SK-N-SH treated with all-trans-retinoic acid at 6 μM for 48 hours (cell line): ENCODE results near the gene ARMC6.

Experiments used
- ATAC-seq: fragments of 200-7000 bp; cut with Tn5 transposase; 3 replicates; pipeline ENCODE4 v1.9.1; 2020; ENCODE audit warnings: mild to moderate bottlenecking, moderate library complexity
- ARNTL ChIP-seq: fragments of 450-650 bp; formaldehyde crosslinking; IDR thresholded peaks from 2 replicates; pipeline ENCODE4 v1.5.0; 2020; ENCODE audit warnings: low read depth, mild to moderate bottlenecking, moderate library complexity, borderline replicate concordance
- BACH2 ChIP-seq: fragments of 250-450 bp; sonication (Bioruptor Pico); IDR thresholded peaks from 2 replicates; pipeline ENCODE4 v1.9.0; 2021; ENCODE audit warnings: mild to moderate bottlenecking, borderline replicate concordance
- CSDC2 ChIP-seq: fragments of 250-450 bp; sonication (Bioruptor Pico); IDR thresholded peaks from 2 replicates; pipeline ENCODE4 v1.5.0; 2020; ENCODE audit warnings: mild to moderate bottlenecking, moderate library complexity
- CSRNP3 ChIP-seq: fragments of 250-450 bp; sonication (Bioruptor Pico); IDR thresholded peaks from 2 replicates; pipeline ENCODE4 v1.5.1; 2021; ENCODE audit warnings: mild to moderate bottlenecking, moderate library complexity
- GLIS3 ChIP-seq: fragments of 250-450 bp; sonication (Bioruptor Pico); IDR thresholded peaks from 2 replicates; pipeline ENCODE4 v1.5.0; 2020; ENCODE audit warnings: mild to moderate bottlenecking, moderate library complexity
- ISL1 ChIP-seq: fragments of 250-450 bp; sonication (Bioruptor Pico); IDR thresholded peaks from 2 replicates; pipeline ENCODE4 v2.1.2; 2022; ENCODE audit warnings: mild to moderate bottlenecking, moderate library complexity
- OSR1 ChIP-seq: fragments of 250-450 bp; sonication (Bioruptor Pico); IDR thresholded peaks from 2 replicates; pipeline ENCODE4 v1.8.0; 2022; ENCODE audit warnings: moderate library complexity, mild to moderate bottlenecking, inconsistent platforms
- PATZ1 ChIP-seq: fragments of 250-450 bp; sonication (Bioruptor Pico); IDR thresholded peaks from 2 replicates; pipeline ENCODE4 v1.8.0; 2020; ENCODE audit warnings: mild to moderate bottlenecking, moderate library complexity, borderline replicate concordance
- PPARA ChIP-seq: fragments of 250-450 bp; sonication (Bioruptor Pico); IDR thresholded peaks from 2 replicates; pipeline ENCODE4 v1.5.0; 2020; ENCODE audit warnings: mild to moderate bottlenecking, borderline replicate concordance
- RARB ChIP-seq: fragments of 250-450 bp; sonication (Bioruptor Pico); IDR thresholded peaks from 2 replicates; pipeline ENCODE4 v1.8.0; 2021; ENCODE audit warnings: mild to moderate bottlenecking, moderate library complexity
- SNAI2 ChIP-seq: fragments of 250-450 bp; sonication (Bioruptor Pico); IDR thresholded peaks from 2 replicates; pipeline ENCODE4 v1.5.0; 2020; ENCODE audit warnings: mild to moderate bottlenecking, moderate library complexity
- TCF4 ChIP-seq: fragments of 250-450 bp; sonication (Bioruptor Pico); IDR thresholded peaks from 2 replicates; pipeline ENCODE4 v1.8.0; 2021; ENCODE audit warnings: mild to moderate bottlenecking, moderate library complexity, borderline replicate concordance
- TOX ChIP-seq: fragments of 250-450 bp; sonication (Bioruptor Pico); IDR thresholded peaks from 2 replicates; pipeline ENCODE4 v1.8.0; 2021; ENCODE audit warnings: mild to moderate bottlenecking, moderate library complexity, borderline replicate concordance
- ZC3H10 ChIP-seq: fragments of 250-450 bp; sonication (Bioruptor Pico); IDR thresholded peaks from 2 replicates; pipeline ENCODE4 v1.5.1; 2021; ENCODE audit warnings: mild to moderate bottlenecking, moderate library complexity
- ZFP3 ChIP-seq: fragments of 250-450 bp; sonication (Bioruptor Pico); IDR thresholded peaks from 2 replicates; pipeline ENCODE4 v1.5.0; 2020; ENCODE audit warnings: mild to moderate bottlenecking, moderate library complexity
- ZFP30 ChIP-seq: fragments of 450-650 bp; formaldehyde crosslinking; IDR thresholded peaks from 2 replicates; pipeline ENCODE4 v1.5.0; 2022; ENCODE audit warnings: mild to moderate bottlenecking, moderate library complexity
- TF ChIP-seq, protein P1 (sequence below): fragments of 250-450 bp; sonication (Bioruptor Pico); IDR thresholded peaks from 2 replicates; pipeline ENCODE4 v1.8.0; 2021; ENCODE audit warnings: low read depth, mild to moderate bottlenecking, moderate library complexity, borderline replicate concordance
- TF ChIP-seq, protein P2 (sequence below): fragments of 250-450 bp; sonication (Bioruptor Pico); IDR thresholded peaks from 2 replicates; pipeline ENCODE4 v1.5.0; 2020; ENCODE audit warnings: mild to moderate bottlenecking, moderate library complexity

The ARMC6 gene

GRCh38 chr19:19057720-19058119 is 24.3 kb downstream of the ARMC6 start (continued):
- no peak for TF ChIP-seq CSRNP3
- TF ChIP-seq PPARA (CRISPR knock-in tag), result no peak
- TF ChIP-seq ARNTL (CRISPR knock-in tag), result no peak
- no peak for TF ChIP-seq TCF4 (CRISPR knock-in tag)
- no peak for TF ChIP-seq CSDC2 (CRISPR knock-in tag)
- TF ChIP-seq, protein P1, sequence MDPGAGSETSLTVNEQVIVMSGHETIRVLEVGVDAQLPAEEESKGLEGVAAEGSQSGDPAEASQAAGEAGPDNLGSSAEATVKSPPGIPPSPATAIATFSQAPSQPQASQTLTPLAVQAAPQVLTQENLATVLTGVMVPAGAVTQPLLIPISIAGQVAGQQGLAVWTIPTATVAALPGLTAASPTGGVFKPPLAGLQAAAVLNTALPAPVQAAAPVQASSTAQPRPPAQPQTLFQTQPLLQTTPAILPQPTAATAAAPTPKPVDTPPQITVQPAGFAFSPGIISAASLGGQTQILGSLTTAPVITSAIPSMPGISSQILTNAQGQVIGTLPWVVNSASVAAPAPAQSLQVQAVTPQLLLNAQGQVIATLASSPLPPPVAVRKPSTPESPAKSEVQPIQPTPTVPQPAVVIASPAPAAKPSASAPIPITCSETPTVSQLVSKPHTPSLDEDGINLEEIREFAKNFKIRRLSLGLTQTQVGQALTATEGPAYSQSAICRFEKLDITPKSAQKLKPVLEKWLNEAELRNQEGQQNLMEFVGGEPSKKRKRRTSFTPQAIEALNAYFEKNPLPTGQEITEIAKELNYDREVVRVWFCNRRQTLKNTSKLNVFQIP, result no peak
- no peak for TF ChIP-seq PATZ1 (CRISPR knock-in tag)
- no peak for TF ChIP-seq ZFP3
- TF ChIP-seq ISL1 (CRISPR knock-in tag), result no peak

DNA sequence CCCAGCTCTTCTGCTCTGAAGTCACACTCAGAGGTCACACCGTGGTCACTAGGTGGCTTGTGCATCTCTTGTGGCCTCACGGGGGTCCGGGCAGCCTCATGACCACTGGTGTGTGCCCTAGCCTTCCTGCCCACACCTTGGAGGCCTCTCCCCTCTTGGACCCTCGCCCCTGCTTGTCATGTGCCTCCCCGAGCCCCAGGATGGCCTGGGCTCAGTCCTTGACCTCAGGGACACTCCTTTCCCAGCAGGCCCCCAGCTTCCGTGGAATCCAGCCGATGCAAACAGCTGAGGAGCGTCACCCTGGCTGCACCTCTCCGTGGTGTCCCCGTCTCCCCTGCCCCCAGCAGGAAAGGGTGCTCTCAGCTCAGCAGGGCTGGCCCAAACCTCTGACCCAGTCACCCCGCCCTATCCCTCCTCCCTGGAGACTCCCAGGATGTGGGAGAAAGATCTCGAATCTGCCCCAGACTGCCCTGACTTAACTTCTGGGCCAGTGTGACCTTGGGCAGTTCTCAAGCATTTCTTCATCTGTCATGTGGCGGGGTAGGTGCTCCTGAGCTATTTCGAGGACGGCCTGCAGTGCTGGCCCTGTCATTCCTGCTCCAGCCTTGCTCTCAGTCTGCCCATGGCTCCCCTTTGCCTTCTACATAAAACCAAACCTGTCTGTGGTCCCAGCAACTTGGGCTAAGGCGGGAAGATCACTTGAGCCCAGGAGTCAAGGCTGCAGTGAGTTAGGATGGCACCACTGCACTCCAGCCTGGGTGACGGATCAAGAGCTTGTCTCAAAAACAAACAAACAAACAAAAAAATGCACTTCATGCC is 25.8 kb downstream of the ARMC6 start:
- ATAC-seq, result no peak
- TF ChIP-seq, protein P2, sequence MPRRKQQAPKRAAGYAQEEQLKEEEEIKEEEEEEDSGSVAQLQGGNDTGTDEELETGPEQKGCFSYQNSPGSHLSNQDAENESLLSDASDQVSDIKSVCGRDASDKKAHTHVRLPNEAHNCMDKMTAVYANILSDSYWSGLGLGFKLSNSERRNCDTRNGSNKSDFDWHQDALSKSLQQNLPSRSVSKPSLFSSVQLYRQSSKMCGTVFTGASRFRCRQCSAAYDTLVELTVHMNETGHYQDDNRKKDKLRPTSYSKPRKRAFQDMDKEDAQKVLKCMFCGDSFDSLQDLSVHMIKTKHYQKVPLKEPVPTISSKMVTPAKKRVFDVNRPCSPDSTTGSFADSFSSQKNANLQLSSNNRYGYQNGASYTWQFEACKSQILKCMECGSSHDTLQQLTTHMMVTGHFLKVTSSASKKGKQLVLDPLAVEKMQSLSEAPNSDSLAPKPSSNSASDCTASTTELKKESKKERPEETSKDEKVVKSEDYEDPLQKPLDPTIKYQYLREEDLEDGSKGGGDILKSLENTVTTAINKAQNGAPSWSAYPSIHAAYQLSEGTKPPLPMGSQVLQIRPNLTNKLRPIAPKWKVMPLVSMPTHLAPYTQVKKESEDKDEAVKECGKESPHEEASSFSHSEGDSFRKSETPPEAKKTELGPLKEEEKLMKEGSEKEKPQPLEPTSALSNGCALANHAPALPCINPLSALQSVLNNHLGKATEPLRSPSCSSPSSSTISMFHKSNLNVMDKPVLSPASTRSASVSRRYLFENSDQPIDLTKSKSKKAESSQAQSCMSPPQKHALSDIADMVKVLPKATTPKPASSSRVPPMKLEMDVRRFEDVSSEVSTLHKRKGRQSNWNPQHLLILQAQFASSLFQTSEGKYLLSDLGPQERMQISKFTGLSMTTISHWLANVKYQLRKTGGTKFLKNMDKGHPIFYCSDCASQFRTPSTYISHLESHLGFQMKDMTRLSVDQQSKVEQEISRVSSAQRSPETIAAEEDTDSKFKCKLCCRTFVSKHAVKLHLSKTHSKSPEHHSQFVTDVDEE, result no peak
- TF ChIP-seq ZFP30 (CRISPR knock-in tag) (no peak), TOX (no peak), ARNTL (CRISPR knock-in tag) (no peak), SNAI2 (CRISPR knock-in tag) (no peak), ZFP3 (no peak), CSRNP3 (no peak), OSR1 (no peak), ISL1 (CRISPR knock-in tag) (no peak), ZC3H10 (CRISPR knock-in tag) (no peak), TCF4 (CRISPR knock-in tag) (no peak), GLIS3 (CRISPR knock-in tag) (no peak), BACH2 (CRISPR knock-in tag) (no peak), RARB (CRISPR knock-in tag) (no peak)
- TF ChIP-seq, protein P1, result no peak
